Midbrain (tissue), 1 donor: ENCODE results near the gene TTL.
"Not testable (repeated sequence)": the region's sequence is repeated elsewhere in the genome, so short reads cannot be mapped to it uniquely, and the experiment has no call there.

Experiments
- DNase-seq: peaks from one replicate; lab custom pipeline; 2025; lab: John Stamatoyannopoulos, UW

TTL gene

DNA sequence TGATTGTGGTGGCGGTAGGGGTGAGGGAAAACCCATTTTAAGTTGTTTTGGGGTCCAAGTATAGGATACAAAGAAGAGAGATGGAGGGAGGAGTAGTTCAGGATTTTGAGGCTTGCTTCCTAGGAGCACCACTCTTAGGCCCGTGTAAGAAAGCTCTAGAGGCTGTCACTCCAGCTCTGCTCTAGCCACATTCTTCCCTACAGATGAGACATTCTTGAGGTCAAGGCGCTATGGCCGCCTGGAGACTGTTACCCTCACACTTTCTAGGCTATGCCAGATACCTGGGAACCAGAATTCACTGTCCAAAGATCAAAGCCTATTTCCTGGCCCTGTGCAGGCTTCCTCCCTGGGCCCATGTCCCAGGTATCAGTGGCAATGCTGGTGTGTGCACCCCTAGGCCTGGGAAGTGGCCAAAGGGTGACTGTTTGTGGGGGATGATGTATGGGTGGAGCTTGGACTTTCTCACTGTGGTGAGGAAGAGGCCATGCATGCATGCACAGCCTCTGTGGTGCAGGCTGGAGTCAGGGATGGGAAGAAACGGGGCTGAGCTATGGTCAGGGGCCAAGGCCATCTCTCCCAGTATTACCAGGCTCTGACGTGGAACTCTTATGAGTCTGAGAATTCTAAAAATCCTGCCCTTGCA lies 7.0 kb upstream of the TTL start:
- no peak for DNase-seq

DNA sequence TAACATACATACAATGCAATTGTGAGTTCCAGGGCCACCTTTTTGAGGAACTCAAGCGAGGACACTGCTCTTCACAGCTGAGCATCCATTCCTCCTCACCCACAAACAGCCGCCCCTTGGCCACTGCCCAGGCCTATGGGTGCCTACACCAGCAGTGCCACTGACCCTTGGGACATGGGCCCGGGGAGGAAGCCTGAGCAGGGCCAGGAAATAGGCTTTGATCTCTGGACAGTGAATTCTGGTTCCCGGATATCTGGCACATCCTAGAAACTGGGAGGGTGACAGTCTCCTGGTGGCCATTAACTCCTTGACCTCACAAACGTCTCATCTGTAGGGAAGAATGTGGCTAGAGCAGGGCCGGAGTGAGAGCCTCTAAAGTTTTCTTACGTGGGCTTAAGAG lies 5.5 kb upstream of the TTL start:
- DNase-seq: no peak

DNA sequence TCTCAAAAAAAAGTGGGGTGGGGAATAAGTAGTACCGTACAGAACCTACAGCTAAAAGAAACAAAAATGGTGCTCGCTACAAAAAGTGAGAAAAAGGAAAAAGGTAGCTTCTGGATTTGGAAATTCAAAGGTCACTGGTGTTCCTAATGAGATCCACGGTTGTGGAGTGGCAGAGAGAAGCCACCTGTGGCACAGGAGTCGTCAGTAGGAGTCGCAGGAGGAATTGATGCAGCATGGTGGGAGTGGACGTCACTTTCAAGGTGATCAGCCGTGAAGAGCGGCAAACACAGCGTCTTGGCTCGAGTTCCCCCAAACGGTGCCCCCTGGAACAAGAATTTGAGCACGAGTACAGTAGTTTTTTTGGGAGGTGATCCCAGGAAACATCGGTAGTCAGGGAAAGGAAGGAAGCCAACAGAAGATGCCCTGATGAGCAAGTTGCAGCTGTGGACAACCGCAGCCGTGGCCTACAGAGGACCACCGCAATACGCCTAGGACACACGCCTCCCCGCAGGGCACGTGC lies 1.4 kb upstream of the TTL start:
- DNase-seq: no peak

DNA sequence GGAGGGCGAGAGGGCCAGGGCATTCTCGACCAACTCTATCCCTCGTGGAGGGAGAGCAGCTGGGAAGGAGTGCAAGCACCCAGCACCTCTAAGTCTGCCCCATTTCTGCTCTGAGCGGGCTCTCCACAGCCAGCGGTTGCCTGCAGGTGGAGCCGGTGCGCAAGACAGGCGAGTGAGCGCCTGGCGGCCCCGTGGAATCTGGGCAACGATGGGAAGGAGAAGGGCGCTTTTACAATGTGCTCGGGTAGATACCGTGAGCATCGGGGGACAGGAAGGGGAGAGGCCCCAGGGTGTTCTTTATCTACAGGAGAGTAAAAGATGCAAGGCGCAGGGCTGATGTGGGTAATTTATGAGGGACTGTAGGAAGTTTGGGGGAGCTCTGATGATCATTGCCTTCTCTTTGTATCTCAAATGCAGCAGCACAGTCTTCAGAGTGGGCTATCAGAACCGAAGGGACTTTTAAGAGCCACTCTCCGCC lies 867 bp upstream of the TTL start:
- DNase-seq: peak; percentile 85

DNA sequence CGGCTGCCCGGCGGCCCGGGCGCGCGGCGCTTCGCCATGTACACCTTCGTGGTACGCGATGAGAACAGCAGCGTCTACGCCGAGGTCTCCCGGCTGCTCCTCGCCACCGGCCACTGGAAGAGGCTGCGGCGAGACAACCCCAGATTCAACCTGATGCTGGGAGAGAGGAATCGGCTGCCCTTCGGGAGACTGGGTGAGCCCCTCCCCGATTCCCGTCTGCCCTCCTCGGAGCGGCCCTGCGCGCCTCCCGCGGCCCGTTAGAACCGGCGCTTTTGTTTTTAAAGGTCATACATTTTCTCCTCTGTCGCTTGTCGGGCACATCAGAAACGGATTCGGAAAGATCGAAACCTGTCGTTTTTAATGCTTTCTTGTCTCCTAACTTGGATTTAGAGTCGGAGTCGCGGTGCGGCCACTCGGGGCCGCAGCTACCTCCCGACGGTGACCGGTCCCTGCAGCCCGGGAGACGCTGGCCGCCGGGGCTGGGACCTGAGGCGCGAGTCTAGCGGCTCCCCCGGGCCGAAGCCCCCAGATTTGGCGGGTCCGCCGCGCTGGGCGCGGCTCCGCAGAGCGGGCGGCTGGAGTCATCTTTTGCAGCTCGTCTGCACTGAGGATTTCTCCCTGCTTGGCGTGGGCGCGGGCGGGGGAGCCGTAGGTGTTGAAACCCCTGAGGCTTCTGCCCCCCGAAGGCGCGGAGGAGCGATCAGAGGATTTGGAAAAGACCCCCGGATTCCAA lies 519 bp downstream of the TTL start:
- no peak for DNase-seq

DNA sequence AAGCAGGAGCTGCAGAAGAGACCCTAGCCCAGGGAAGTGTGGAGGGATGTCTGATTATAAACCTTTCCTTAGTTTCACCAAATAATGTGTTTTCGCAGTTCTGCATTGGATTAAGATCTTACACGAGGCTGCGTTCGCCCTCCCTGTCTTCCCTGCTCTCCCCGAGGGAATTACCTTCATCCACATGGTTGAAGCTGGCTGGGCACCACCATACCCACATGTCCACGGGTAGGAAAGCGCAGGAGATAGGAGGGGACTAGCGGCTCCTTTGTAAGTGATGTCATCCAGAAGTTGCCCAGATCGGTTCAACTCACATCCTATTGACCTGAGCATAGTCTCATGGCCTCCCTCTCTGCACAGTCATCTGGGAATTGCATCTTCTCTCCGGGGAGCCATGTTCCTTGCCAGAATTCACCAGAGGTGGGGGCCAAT lies 1.1 kb downstream of the TTL start:
- DNase-seq: no peak

DNA sequence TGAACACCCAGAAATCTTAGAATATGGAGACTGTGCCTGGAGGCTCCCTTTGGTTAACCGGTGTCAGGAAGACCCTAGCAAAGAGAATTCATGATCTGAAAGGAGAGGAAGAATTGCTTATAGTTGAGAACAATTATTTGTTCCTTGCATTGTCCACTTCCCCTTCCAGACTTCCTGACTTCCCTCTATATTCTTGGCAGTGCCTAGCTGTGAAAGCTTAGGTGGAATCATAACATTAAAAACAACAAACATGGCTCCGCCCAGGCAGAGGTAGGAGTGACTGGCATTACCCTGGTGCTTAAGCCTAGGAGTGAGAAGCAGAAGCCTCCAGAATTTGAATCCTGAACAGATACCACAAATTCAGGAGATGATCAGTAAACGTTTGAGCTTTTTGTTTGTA lies 1.9 kb downstream of the TTL start:
- DNase-seq: no peak

DNA sequence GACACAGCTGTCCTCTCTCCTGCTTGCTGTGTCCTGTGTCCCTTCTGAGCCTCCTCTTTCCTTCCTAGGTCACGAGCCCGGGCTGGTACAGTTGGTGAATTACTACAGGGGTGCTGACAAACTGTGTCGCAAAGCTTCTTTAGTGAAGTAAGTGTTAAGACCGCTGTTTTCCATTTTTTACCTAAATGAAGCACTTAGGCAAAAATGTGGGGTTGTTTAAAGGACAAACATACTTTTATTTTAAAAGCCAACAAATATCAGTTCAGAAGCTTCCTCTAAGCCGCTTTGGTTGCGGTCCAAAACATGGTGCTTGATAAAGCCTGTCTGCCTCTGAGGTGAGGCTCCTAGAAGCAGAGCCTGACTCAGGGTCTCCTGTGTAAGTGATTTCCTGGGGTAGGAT lies 3.9 kb downstream of the TTL start:
- DNase-seq: no peak

DNA sequence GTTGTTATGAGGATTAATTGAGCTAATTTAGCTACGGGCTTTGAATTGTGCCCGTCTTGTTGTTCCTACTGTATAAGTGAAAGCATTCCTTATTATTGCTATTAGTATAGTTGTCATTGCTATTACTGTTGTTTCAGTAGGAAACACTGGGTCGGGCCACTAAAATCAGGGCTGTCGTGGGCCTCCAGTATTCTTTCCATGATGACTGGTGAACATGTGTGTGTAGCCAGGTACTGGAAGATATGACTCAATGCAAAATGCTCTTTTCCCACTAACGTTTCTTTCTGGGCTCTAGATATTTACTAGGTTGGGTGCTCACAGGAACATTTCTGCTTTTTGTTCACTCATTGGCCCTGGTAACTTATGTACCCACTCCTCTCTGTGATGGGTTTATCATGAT lies 4.9 kb downstream of the TTL start:
- DNase-seq: no peak

DNA sequence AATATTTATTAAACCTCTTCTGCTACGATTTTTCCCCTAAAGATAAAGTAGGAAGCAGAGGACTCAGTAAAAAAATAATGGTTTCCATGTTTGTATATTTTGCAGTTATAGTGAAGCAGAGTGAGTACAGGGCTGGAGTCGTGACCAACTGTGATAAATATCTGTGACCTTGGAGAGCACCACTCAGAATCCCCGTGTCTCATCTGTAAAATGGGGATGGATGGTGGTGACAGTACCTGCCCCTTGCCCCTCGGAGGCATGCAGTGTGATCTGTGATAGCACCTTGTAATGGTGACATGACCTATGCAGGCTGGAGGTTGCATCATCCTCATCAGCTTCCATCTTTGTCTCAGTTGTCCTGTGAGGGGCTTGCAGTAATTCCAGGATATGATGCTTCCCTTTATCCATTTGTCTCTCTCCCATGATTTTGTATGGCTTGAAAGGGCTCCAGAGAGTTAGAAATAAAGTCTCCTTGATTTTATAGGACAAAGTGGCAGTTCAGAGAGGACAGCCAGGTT lies 5.5 kb downstream of the TTL start:
- DNase-seq: no peak

DNA sequence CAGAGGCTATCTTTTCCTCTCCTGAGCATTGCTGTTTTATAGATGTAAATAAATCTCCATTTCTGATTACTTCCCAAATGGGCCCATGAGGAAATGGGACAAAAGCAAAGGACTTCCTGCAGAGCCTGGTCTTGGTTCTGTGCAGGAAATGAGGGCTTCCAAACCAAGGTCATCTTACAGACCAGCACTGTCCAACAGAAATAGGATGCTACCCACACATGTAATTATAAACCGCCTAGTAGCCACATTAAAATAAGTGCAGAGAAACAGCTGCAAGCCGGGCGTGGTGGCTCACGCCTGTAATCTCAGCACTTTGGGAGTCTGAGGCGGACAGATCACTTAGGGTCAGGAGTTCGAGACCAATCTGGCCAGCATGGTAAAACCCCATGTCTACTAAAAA lies 6.2 kb downstream of the TTL start:
- DNase-seq: no peak

DNA sequence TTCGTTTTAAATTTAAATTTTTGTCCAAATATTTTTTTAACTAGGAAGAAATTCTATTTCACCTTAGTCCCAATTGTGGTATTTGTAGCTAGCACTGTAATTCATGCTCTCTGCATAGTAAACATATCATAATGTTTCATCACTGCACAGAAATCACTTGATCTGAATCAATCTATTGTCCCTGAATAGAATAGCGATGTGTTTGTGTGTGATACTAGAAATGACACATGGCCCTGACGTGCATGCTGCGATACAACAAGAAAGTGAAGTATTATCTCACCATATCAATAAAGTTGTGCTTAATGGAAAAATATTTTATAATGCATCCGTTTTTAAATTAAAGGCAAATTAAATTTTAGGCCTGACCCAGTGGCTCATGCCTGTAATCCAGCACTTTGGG lies 10.0 kb downstream of the TTL start:
- DNase-seq: peak; percentile 69

DNA sequence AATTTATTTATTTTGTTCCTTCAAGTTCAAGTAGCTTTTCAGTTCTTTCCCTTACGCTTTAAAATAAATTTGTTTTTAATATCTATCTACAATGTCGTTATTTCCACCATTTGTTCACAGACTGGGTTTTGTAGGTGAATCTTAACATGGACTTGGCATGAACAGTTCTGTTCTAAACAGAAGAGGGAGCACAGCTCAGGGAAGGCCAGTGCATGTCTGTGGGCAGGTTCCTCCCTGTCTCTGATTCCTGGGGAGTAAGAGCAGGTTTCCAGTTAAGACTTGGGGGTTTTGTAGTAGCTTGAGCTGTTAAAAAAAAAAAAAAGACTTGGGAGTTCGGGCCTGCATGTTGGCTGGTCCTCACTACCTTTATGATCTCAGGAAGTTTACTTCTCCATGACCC lies 11.1 kb downstream of the TTL start:
- DNase-seq: no peak

DNA sequence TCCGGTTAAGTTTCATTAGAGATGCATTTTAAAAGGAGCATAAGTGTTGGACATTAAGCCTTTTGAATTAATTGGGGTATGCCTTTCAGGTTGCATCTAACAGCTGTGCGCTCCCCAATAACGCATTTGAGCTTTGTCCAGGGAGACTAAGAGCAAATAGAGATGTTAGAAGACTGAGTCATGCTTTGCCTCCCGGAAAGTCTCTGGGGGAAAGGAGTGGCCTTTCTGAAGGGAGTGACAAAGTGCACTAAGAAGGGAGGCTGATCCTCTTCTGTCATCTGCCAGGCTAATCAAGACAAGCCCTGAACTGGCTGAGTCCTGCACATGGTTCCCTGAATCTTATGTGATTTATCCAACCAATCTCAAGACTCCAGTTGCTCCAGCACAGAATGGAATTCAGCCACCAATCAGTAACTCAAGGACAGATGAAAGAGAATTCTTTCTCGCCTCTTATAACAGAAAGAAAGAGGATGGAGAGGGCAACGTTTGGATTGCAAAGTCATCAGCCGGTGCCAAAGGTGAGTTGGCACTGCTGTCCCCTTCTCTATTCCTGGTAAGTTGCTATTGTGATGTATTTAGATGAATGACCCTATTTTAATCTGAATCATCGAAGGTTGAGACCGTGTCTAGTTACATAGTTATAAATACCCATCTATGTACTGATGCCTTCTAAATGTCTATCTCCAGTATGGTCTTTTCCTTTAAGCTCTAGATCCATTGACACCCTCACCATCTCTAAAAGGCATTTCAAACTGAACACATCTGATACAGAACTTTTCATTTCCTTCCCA lies 12.1 kb downstream of the TTL start:
- DNase-seq: no peak

DNA sequence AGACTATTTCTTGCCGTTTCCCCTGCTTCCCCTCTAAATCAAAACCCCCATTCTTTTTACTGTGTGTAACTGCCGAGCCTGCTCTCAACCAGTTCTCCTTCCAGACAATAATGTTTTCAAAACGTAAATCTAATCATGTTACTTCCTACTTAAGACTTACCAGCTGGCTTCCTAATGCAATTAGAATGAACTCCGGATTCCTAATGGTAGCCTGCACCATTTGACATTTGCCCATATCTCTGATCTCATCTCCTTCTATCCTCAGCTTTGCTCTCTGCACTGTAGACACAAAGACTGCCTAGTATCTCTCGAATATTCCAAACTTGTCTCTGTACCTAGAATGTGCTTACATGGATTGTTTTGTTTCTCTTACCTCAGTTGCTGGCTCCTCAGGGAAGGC lies 12.9 kb downstream of the TTL start:
- DNase-seq: no peak

DNA sequence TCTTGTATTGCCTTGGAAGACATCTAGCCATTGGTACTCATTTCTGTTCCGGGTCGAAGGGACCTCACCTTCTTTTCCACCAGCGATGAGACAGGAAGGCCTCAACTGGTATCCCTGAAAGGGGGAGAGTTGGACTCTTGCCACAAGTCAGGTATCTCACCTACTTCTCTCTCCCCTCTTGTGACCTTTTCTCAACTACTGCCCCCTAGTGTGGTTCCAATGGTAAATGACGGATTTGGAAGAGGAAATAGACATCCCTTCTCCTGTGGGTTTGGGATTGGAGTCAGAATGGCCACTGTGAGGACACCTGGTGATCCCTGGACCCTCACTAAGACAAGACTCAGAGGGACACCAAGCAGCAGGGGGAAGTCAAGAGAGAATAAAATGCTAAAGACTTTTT lies 13.9 kb downstream of the TTL start:
- not testable (repeated sequence) for DNase-seq

DNA sequence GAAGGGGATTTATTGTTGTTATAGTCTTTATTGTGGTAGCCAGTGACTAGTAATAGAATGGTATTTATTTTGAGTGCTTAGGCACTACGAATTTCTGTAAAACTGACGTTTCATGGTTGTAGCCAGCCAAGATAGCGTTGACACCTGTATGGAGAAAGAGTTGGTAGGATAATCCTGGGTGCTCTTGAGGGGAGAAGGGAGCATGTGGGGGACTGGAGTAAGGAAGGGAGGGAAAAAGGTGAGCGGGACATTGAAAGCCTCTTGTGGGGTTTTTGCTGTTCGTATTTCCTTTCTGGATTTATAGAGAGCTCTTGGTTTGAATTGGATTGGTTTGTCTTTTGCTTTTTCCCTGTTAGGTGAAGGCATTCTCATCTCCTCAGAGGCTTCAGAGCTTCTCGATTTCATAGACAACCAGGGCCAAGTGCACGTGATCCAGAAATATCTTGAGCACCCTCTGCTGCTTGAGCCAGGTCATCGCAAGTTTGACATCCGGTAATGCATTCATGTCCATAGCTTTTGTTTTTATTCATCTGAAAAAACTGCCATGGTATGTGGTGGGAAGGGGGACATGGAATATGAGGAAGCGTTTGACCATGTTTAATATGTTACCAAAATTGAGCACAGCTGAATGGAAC lies 19.0 kb downstream of the TTL start:
- peak; percentile 56 for DNase-seq

DNA sequence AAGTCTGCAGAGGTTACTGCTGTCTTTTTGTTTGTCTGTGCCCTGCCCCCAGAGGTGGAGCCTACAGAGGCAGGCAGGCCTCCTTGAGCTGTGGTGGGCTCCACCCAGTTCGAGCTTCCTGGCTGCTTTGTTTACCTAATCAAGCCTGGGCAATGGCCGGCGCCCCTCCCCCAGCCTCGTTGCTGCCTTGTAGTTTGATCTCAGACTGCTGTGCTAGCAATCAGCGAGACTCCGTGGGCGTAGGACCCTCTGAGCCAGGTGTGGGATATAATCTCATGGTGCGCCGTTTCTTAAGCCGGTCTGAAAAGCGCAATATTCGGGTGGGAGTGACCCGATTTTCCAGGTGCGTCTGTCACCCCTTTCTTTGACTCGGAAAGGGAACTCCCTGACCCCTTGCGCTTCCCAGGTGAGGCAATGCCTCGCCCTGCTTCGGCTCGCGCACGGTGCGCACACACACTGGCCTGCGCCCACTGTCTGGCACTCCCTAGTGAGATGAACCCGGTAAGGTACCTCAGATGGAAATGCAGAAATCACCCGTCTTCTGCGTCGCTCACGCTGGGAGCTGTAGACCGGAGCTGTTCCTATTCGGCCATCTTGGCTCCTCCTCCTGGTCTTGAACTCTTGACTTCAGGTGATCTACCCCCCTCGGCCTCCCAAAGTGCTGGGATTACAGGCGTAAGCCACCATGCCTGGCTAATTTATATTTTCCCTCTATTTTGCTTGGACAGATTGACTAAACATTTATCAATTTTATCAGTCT lies 27.5 kb downstream of the TTL start:
- DNase-seq: not testable (repeated sequence)

DNA sequence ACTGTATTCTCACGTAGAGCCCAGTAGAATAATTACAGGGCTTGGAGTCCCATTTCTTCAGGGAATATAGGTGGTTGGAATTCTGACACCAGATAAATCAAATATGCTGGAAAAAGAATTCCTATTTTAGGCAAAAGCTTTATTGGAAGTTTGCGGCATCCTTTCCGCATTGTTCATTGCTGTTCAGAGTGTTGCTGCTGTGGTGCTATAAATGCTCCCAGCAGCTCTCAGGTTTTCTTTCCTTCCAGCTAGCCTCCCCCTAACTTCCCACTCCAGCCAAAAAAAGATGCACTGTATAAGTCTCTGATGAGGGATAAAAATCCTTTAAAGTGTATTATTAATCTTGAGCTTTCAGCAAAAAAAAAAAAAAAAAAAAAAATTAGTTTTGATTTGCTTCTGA lies 34.8 kb downstream of the TTL start:
- DNase-seq: no peak

DNA sequence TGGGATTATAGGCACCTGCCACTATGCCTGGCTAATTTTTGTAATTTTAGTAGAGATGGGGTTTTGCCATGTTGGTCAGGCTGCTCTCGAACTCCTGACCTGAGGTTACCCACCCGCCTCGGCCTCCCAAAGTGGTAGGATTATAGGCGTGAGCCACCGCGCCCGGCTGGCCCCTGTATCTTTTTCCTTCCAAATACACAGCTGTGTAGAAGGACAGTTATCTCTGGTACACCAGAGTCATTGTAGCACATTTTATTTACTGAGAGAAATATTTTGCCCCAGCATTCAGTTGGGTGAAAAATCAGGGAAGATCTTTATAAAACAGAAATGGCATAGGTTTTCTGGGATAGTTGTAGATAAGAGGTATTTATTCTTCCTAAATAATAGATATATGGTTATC lies 36.9 kb downstream of the TTL start:
- DNase-seq: no peak

DNA sequence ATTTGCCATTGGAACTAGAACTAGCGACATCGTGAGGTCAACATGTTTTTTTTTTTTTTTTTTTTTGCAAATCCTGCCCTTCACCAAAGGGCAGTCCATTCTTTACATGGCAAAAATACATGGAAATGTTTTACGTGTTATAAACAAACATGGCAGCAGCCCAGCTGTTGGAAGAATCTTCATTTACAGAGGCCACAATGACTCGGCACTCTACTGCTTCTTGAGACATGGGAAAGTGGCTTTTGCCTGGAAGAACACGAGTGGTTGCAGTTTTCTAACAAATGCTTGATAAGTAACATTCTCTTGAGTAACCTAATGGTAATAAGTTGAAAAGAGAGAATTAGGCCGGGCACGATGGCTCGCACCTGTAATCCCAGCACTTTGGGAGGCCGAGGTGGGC lies 37.5 kb downstream of the TTL start:
- DNase-seq: no peak
